Activated CD8-positive, alpha-beta memory T cell treated with anti-CD3 and anti-CD28 coated beads, Interleukin-2, amount 10 ng/mL, durations not matched to agents 7 days and 5 days (primary cell): Measurements from ENCODE around the gene UNC45A. TPM values are rescaled to one million over a fixed set of nuclear protein-coding genes. Genes with fewer than 3 reads are reported as not detected.

ENCODE experiments used
- ATAC-seq: fragments of 150-1000 bp; cut with Tn5 transposase; one replicate; pipeline ENCODE4 v1.10.0; 2021; ENCODE audit warnings: moderate library complexity
- CTCF ChIA-PET: fragments of 350-600 bp; sonication (Branson Sonifier 250); formaldehyde crosslinking; loops from one replicate; lab custom pipeline; 2021; ENCODE audit warnings: antibody characterized with exemption; lab: Charles Lee
- DNase-seq: peaks from one replicate; pipeline ENCODE4 v3.0.0-alpha.2; 2020
- H3K27ac Mint-ChIP-seq: one replicate; pipeline ENCODE4 v1.8.0; 2021; ENCODE audit warnings: mild to moderate bottlenecking, mixed read lengths
- H3K27me3 Mint-ChIP-seq: one replicate; pipeline ENCODE4 v1.8.0; 2021; ENCODE audit warnings: mixed read lengths
- H3K36me3 Mint-ChIP-seq: one replicate; pipeline ENCODE4 v1.8.0; 2021; ENCODE audit warnings: mild to moderate bottlenecking, mixed read lengths
- H3K4me1 Mint-ChIP-seq: one replicate; pipeline ENCODE4 v1.8.0; 2021; ENCODE audit warnings: mixed read lengths
- H3K4me3 Mint-ChIP-seq: one replicate; pipeline ENCODE4 v1.8.0; 2021; ENCODE audit warnings: mild to moderate bottlenecking, moderate library complexity, mixed read lengths
- H3K9me3 Mint-ChIP-seq: one replicate; pipeline ENCODE4 v1.8.0; 2022; ENCODE audit warnings: low read depth, mixed read lengths
- total RNA-seq, 2 experiments: library from RNA; stranded (reverse); gene quantifications; one replicate each; pipeline ENCODE4 v1.2.3, GENCODE V29; 2021

UNC45A gene
- total RNA-seq, 2 experiments from 2014 or later: 76.3 to 84.4 TPM

DNA sequence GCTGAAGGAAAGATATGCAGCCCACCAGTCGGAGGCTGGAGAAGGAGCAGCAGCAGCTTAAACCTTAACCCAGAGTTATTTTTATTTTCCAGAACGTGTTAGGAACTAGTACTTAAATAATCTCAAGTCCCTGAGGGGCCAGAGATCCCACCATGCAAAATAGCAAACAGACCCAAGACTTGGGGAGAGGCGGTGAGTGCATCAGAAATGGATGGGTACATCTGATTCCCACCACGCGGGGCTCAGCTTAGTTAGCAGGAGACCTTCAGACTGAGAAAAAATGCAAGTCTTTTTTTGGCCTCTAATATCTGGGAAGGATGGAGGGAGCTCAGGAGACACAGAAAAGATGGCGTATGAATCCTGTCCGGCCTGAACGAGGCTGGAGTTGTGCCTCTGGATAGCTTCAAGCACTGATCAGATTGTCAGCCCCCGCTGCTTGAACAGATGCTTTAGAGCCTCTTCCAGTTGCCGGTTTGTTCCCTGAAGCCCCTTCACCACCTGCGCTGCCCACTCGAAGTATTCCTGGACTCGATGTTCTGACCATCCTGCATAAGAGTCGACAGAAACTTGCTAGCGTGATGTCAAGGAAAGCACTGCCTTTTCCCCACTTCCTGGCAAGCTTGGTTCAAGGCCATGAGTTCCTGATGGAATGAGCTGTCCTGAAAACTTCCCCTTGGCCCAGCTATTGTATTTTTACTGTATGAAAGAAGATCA is 4.1 kb upstream of the UNC45A start:
- no peaks in the 10 kb centered on the region for H3K27me3 Mint-ChIP-seq
- peak overlapping the region; percentile 99 for H3K4me3 Mint-ChIP-seq
- H3K27ac Mint-ChIP-seq: peak overlapping the region; percentile 100
- no peak for DNase-seq
- CTCF ChIA-PET: interaction anchor here (0.7 to 8.6 kb wide), 42 partner anchors 8 to 621 kb away, joined by 3 to 181 read pairs (median 6); partner anchors contain the start of genes BLM, FES, MAN2A2 and RCCD1
- H3K36me3 Mint-ChIP-seq: peaks cover 14% of the 10 kb centered on the region
- peaks cover 52% of the 10 kb centered on the region for H3K4me1 Mint-ChIP-seq
- no peaks in the 10 kb centered on the region for H3K9me3 Mint-ChIP-seq
- no peak for ATAC-seq

DNA sequence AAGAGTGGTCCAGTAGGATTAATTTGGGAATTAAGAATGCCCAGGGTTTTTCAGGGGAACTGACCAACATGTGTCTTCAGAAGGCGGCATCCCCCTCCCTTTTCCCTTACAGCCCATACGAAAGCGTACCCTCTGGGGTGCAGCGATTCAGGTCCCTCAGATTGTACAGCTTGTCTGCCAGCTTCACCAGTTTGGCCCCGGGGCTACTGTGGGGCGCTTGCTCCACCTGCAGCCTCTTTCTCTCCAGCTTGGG is 3.6 kb upstream of the UNC45A start:
- DNase-seq (no peak), ATAC-seq (no peak)
- peaks cover 18% of the 10 kb centered on the region for H3K36me3 Mint-ChIP-seq
- H3K9me3 Mint-ChIP-seq: no peaks in the 10 kb centered on the region
- H3K27me3 Mint-ChIP-seq: no peaks in the 10 kb centered on the region
- H3K27ac Mint-ChIP-seq: peak overlapping the region; percentile 100
- CTCF ChIA-PET: interaction anchor here (0.7 to 8.6 kb wide), 44 partner anchors 8 to 621 kb away, joined by 3 to 181 read pairs (median 6); partner anchors contain the start of genes BLM, FES, MAN2A2 and RCCD1
- peak overlapping the region; percentile 99 for H3K4me3 Mint-ChIP-seq
- peaks cover 56% of the 10 kb centered on the region for H3K4me1 Mint-ChIP-seq

DNA sequence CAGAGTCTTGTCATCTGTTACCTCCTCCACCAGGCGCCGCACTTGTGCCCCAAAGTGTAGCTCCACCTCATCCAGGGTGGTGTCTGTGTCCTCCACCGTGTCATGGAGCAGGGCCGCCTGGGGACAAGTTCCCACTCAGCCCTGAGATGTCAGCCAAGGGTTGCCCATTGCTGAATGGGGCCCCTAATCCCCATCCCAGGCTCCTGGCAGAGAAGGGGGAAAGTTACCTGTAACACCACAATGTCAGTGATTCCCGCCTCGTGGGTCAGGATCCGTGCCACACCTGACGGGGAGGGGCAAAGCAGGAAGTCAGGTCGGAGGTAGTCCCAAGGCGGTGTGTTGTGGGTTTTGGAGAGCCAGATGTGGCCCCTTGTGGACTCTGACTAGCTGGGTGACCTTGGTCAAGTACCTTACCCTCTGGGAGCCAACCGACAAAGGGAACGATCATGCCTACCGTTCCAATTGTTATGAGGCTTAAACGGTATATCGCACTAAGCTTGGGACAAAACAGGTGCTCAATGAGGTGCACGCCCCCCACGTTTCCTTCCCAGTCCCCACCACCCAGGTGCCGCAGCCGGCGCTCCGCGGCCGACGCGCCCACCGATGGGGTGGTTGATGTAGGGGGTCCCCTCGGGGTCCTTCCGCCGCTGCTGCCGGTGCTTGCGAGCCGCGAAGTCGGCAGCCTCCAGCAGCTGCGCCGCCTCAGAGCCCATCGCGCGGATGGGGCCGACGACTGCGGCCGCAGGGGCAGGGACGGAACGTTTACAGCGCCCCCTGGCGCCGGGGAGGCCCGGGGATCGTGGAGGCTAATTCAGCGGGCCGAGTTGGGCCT is 3.0 kb upstream of the UNC45A start, which contains the start of gene HDDC3:
HDDC3 (minus strand) TSS at position 722 of the 832 bp plus-strand sequence; CDS start at position 713, 9 bp downstream.
- Mint-ChIP-seq H3K9me3 (no peaks in the 10 kb centered on the region), H3K36me3 (peaks cover 20% of the 10 kb centered on the region), H3K27me3 (no peaks in the 10 kb centered on the region), H3K27ac (peak within 1 kb of the TSS; percentile 100), H3K4me3 (peak within 1 kb of the TSS; percentile 99), H3K4me1 (peaks cover 62% of the 10 kb centered on the region)
- CTCF ChIA-PET: interaction anchor here (0.6 to 8.6 kb wide), 60 partner anchors 9 to 833 kb away, joined by 3 to 181 read pairs (median 5); partner anchors contain the start of genes BLM, FES, FURIN and MAN2A2
- DNase-seq (peak; percentile 95), ATAC-seq (peak; percentile 52)

DNA sequence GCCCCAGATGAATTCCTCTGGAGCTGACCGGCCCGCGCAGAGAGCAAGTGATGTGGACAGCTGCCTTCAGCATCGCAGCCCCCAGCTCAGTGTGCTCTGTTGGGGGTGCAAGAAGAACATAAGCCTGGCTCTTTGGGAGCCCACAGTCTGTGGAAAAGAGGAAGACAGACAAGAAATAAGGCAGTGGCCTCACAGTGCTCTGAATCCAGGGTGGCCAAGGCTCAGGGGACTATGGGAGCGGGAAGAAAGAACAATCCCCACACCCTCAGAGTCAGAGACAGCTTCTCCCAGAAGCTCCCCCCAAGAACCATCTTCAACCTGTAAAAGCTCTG is 2.5 kb upstream of the UNC45A start:
- H3K36me3 Mint-ChIP-seq: peaks cover 20% of the 10 kb centered on the region
- H3K4me3 Mint-ChIP-seq: peak overlapping the region; percentile 99
- DNase-seq (no peak), ATAC-seq (no peak)
- CTCF ChIA-PET: interaction anchor here (0.7 to 8.6 kb wide), 43 partner anchors 8 to 833 kb away, joined by 3 to 181 read pairs (median 6); partner anchors contain the start of genes BLM, FES, FURIN and MAN2A2
- H3K27me3 Mint-ChIP-seq: no peaks in the 10 kb centered on the region
- H3K4me1 Mint-ChIP-seq: peaks cover 63% of the 10 kb centered on the region
- peak overlapping the region; percentile 100 for H3K27ac Mint-ChIP-seq
- H3K9me3 Mint-ChIP-seq: no peaks in the 10 kb centered on the region

DNA sequence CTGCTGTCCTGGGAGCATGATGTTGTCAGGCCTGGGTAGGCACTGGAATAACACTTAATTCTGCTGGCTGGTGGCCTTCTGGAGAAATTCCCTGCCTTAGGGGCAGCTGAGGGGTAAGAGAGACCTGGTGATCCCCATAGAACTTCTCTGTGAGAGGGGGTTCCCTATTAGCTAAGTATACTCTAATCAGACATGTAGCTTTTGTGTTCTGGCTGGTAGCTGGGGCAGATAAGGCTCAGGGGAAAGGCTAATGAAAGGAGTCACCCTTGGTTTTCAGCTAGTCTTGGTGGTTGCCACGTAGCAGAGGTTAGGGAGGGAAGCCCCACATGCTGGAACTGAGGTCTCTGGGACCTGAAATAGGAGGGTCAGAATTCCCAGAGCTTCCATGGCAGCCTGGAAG is 1.8 kb upstream of the UNC45A start:
- H3K36me3 Mint-ChIP-seq: peaks cover 21% of the 10 kb centered on the region

DNA sequence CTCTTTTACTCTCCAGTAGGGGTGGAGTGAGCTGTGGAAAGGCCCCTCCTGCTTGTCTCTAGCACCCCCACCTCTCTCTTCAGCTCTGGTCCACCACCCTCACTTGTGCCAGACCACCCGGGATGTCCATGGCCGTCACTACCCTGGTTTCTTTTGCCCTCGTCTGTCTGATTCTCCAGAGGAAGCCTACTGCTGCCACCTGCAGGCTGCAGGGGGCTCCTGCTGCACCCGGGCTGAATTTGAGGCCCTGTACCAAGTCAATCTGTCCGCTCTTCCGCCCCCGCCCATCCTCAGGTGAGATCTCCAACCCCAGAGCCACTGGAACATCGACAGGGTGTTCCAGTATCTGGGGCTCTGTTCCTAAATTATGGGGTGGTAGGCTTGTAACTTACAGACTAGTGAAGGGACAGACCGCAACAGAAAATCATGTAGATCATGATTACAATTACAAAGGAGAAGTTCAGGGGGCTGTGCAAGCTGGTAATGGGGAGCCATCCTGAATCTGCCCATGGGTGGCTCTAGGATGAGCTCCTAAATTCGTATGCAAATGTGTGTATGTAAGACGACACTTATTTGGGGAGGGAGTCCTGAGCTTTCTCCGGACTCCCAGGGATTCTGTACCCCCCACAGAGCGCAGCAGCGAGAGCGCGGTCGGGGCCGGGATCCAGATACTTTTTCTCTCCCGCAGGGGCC is 683 bp upstream of the UNC45A start:
- peak overlapping the region; percentile 81 for H3K4me3 Mint-ChIP-seq
- ATAC-seq (peak; percentile 37), DNase-seq (peak; percentile 95)
- no peaks in the 10 kb centered on the region for H3K9me3 Mint-ChIP-seq
- H3K4me1 Mint-ChIP-seq: peaks cover 56% of the 10 kb centered on the region
- H3K27me3 Mint-ChIP-seq: no peaks in the 10 kb centered on the region
- peaks cover 22% of the 10 kb centered on the region for H3K36me3 Mint-ChIP-seq
- CTCF ChIA-PET: interaction anchor here (0.6 to 8.6 kb wide), 39 partner anchors 10 to 642 kb away, joined by 3 to 181 read pairs (median 4); partner anchors contain the start of genes BLM, FES, MAN2A2 and RCCD1
- H3K27ac Mint-ChIP-seq: peak overlapping the region; percentile 100

More for the DNA sequence above, 1.8 kb upstream of the UNC45A start:
- CTCF ChIA-PET: interaction anchor here (0.9 to 8.6 kb wide), 32 partner anchors 10 to 834 kb away, joined by 3 to 181 read pairs (median 6); partner anchors contain the start of genes BLM, FES, MAN2A2 and RCCD1
- H3K4me3 Mint-ChIP-seq: no peak overlapping the region
- H3K27me3 Mint-ChIP-seq: no peaks in the 10 kb centered on the region
- DNase-seq: no peak
- no peak for ATAC-seq
- H3K9me3 Mint-ChIP-seq: no peaks in the 10 kb centered on the region
- peaks cover 62% of the 10 kb centered on the region for H3K4me1 Mint-ChIP-seq
- H3K27ac Mint-ChIP-seq: peak overlapping the region; percentile 100

DNA sequence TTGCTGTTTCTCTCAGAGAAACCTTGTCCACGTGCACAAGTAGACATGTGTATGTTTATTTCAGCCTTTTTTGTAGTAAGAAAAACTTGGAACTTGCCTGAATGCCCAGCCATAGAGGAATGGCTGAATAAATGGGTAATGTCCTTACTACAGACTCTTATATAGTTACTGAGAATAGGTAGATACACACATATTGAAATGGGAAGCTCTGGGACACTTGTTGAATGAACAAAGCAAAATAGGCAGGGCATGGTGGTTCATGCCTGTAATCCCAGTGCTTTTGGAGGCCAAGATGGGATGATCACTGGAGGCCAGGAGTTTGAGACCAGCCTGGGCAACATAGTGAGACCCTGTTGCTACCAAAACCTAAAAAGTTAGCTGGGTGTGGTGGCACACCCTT is 1.7 kb downstream of the UNC45A start:
- H3K27me3 Mint-ChIP-seq: no peaks in the 10 kb centered on the region
- H3K9me3 Mint-ChIP-seq: no peaks in the 10 kb centered on the region
- H3K27ac Mint-ChIP-seq: no peak overlapping the region
- peaks cover 27% of the 10 kb centered on the region for H3K36me3 Mint-ChIP-seq
- H3K4me3 Mint-ChIP-seq: peak overlapping the region; percentile 81
- DNase-seq: no peak
- CTCF ChIA-PET: interaction anchor here (7.4 to 8.6 kb wide), 2 partner anchors 18 to 35 kb away, joined by 101 to 181 read pairs; partner anchors contain the start of genes MAN2A2 and RCCD1
- peaks cover 38% of the 10 kb centered on the region for H3K4me1 Mint-ChIP-seq
- no peak for ATAC-seq

DNA sequence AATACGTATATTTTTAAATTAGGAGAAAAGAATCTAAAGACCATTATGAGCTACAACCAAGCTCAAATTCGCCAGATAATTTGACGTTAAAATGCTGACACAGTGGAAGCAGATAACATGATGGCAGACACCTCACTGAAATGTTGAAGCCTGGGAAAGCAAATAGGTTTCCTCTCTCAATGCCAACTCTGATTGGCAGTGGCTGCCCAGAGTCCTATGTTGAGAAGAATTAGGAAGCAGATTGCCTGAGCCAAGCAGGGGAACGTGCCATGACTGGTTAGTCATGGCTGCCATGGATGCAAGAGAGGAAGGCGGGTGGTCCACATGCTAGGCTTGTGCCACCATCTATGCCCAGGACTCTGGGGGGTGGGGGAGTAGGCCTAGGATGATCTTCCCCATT is 3.2 kb downstream of the UNC45A start:
- ATAC-seq (no peak), DNase-seq (no peak)
- no peaks in the 10 kb centered on the region for H3K27me3 Mint-ChIP-seq
- H3K9me3 Mint-ChIP-seq: no peaks in the 10 kb centered on the region
- CTCF ChIA-PET: no interaction called here
- H3K4me3 Mint-ChIP-seq: no peak overlapping the region
- peaks cover 29% of the 10 kb centered on the region for H3K4me1 Mint-ChIP-seq
- no peak overlapping the region for H3K27ac Mint-ChIP-seq
- peaks cover 33% of the 10 kb centered on the region for H3K36me3 Mint-ChIP-seq

DNA sequence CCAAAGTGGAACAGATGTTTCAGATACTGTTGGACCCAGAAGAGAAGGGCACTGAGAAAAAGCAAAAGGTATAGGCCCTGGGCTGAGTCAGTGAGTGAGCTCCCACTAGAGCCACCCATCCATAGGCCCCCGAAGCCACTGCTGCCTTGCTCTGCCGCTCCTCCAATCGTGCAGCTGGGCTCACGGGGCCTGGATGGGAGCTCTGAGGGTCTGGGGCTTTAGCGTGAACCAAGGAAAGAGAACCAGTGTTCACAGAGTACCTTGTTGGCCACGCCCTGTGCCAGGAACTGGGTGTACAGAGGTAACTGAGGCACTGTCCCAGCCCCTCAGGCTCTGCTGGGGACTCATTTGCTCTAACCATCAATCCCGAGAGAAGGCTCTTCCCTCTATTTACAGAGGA is 4.7 kb downstream of the UNC45A start:
- Mint-ChIP-seq H3K9me3 (no peaks in the 10 kb centered on the region), H3K36me3 (peaks cover 37% of the 10 kb centered on the region), H3K27me3 (no peaks in the 10 kb centered on the region), H3K4me3 (no peak overlapping the region), H3K27ac (no peak overlapping the region), H3K4me1 (peaks cover 16% of the 10 kb centered on the region)
- DNase-seq (no peak), ATAC-seq (no peak)
- CTCF ChIA-PET: interaction anchor here (1.1 to 2.4 kb wide), 5 partner anchors 8 to 115 kb away, joined by 3 to 10 read pairs (median 3); partner anchors contain the start of gene HDDC3

DNA sequence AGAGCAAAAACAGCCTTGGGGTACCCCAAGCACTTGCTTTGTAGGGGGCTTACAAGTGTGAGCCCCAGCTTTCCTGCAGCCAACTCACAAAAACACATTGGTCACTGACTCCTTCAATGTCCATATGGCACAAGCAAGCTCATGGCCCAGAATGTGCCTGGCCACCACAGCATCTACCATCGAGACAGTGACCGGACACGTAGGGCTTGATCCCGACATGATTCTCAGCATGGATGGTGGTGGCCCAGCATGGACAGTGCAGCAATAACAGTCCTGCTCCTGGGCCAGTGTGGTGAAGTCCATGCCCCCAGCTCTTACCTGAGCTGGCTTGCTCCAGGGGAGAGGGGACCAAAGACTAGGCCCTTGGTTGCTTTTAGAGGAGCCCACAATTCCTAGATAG is 6.0 kb downstream of the UNC45A start:
- CTCF ChIA-PET: interaction anchor here (0.9 to 2.8 kb wide), 3 partner anchors 9 to 23 kb away, joined by 3 to 13 read pairs (median 7); partner anchors contain the start of gene HDDC3
- peaks cover 42% of the 10 kb centered on the region for H3K36me3 Mint-ChIP-seq
- no peak overlapping the region for H3K4me3 Mint-ChIP-seq
- peaks cover 11% of the 10 kb centered on the region for H3K4me1 Mint-ChIP-seq
- H3K27me3 Mint-ChIP-seq: no peaks in the 10 kb centered on the region
- no peaks in the 10 kb centered on the region for H3K9me3 Mint-ChIP-seq
- ATAC-seq: no peak
- no peak overlapping the region for H3K27ac Mint-ChIP-seq
- DNase-seq: no peak

DNA sequence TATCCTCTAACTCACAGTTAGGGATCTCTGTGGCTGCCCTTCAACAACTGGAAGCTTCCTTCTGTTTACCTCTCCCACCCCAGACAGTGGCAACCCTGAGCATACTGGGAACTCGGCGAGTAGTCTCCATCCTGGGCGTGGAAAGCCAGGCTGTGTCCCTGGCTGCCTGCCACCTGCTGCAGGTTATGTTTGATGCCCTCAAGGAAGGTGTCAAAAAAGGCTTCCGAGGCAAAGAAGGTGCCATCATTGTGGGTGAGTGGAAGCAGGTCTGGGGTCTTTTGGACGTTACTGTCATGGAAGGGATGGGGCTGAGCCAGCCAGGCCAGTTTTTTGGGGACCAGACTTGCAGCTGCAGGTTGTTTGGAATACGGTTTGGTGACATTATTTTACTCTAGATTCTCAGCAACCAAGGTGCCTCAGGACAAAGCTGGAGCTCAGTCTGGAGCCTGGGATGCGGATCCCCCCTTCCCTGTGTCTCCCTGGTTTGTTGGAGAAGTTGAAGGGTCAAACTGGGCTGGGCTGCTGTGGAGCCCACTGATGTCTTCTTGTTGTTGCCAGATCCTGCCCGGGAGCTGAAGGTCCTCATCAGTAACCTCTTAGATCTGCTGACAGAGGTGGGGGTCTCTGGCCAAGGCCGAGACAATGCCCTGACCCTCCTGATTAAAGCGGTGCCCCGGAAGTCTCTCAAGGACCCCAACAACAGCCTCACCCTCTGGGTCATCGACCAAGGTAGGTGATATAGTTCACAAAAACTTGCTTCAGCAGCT is 7.5 kb downstream of the UNC45A start:
- Mint-ChIP-seq H3K4me1 (peaks cover 3% of the 10 kb centered on the region), H3K27ac (no peak overlapping the region), H3K27me3 (no peaks in the 10 kb centered on the region), H3K9me3 (no peaks in the 10 kb centered on the region), H3K4me3 (no peak overlapping the region), H3K36me3 (peaks cover 42% of the 10 kb centered on the region)
- CTCF ChIA-PET: interaction anchor here (1.1 to 2.8 kb wide), 3 partner anchors 11 to 330 kb away, joined by 4 to 13 read pairs (median 7); partner anchors contain the start of gene HDDC3
- no peak for DNase-seq
- no peak for ATAC-seq

DNA sequence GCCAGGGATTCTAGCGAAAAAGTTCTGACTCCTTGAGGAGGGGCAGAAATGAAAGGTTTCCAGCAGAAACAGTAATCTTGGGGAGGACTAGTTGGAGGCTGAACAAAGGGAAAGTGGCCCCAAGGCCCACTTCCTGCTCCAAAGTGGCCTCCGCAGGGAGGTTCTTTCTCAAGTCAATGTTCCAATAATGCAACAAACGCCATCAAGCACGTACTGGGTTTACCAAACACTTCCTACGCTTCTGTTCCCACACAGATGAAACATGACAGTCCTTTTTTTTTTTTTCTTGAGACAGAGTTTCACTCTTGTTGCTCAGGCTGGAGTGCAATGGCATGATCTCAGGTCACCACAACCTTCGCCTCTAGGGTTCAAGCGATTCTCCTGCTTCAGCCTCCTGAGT is 10.0 kb downstream of the UNC45A start:
- Mint-ChIP-seq H3K4me1 (peaks cover 3% of the 10 kb centered on the region), H3K36me3 (peaks cover 44% of the 10 kb centered on the region), H3K27me3 (no peaks in the 10 kb centered on the region), H3K27ac (no peak overlapping the region), H3K9me3 (no peaks in the 10 kb centered on the region), H3K4me3 (no peak overlapping the region)
- CTCF ChIA-PET: interaction anchor here (1.3 to 1.6 kb wide), 3 partner anchors 10 to 13 kb away, joined by 3 to 6 read pairs (median 6); partner anchors contain the start of genes HDDC3 and UNC45A
- ATAC-seq (no peak), DNase-seq (no peak)
